WI38 (cell line): ENCODE data around the gene TWNK.
A peak's percentile ranks its signal among the peaks of the same experiment; 100 is the strongest.

Experiments used
- H3K4me3 ChIP-seq: 2 replicates; pipeline ENCODE4 v1.5.1; 2011; ENCODE audit warnings: low read depth, mild to moderate bottlenecking, control low read depth, low read length
- CTCF ChIP-seq: IDR thresholded peaks from 2 replicates; pipeline ENCODE4 v1.5.1; 2012; ENCODE audit warnings: low read depth, mild to moderate bottlenecking, control low read depth, low read length

TWNK gene

GRCh38 chr10:100981178-100981772 lies 6.1 kb upstream of the TWNK start:
- TF ChIP-seq CTCF = no peak
- H3K4me3 ChIP-seq = no peak overlapping the region

GRCh38 chr10:100982916-100983830 lies 4.2 kb upstream of the TWNK start:
- no peak for TF ChIP-seq CTCF
- H3K4me3 ChIP-seq = no peak overlapping the region

- TF ChIP-seq CTCF = no peak
Observed at GRCh38 chr10:100983868-100984671, 3.3 kb upstream of the TWNK start.

GRCh38 chr10:100984672-100985177 lies 2.6 kb upstream of the TWNK start:
- TF ChIP-seq CTCF = no peak

More at GRCh38 chr10:100983868-100984671, 3.3 kb upstream of the TWNK start:
- H3K4me3 ChIP-seq = no peak overlapping the region

GRCh38 chr10:100985336-100985735 lies 2.0 kb upstream of the TWNK start:
- TF ChIP-seq CTCF = no peak
- no peak overlapping the region for H3K4me3 ChIP-seq

More at GRCh38 chr10:100984672-100985177, 2.6 kb upstream of the TWNK start:
- no peak overlapping the region for H3K4me3 ChIP-seq

GRCh38 chr10:100986623-100986951 lies 756 bp upstream of the TWNK start:
- TF ChIP-seq CTCF = no peak
- H3K4me3 ChIP-seq = peak overlapping the region; percentile 94
